ENCODE results near the gene FCGR2B.
"Not testable (repeated sequence)": the region's sequence is repeated elsewhere in the genome, so short reads cannot be mapped to it uniquely, and the experiment has no call there.

GRCh38 chr1:161653541-161653940, 9.4 kb upstream of the FCGR2B start:
- TF ChIP-seq YY1 (IDR thresholded peaks at IDR 0.05; ENCODE audit: insufficient read depth, insufficient read length); SUZ12 (IDR thresholded peaks at IDR 0.05; ENCODE audit: extremely low read depth, insufficient read depth, insufficient read length): not testable (repeated sequence)

All from NT2/D1 (cell line).